Suprapubic skin (tissue), 4 donors: ENCODE results near the gene AIG1. TPM values are rescaled to one million over a fixed set of nuclear protein-coding genes. Genes with fewer than 3 reads are reported as not detected.

Source experiments
- DNase-seq, 2 donors: peaks; one replicate each; pipeline ENCODE4 v3.0.0-alpha.2; 2019; ENCODE audit warnings: low spot score in 2 of 2
- H3K27ac ChIP-seq: fragments of 200-600 bp; sonication (generic); one replicate; pipeline ENCODE4 v1.5.1; 2019
- H3K27me3 ChIP-seq: fragments of 200-600 bp; sonication (generic); one replicate; pipeline ENCODE4 v1.5.1; 2019
- H3K36me3 ChIP-seq: fragments of 200-600 bp; sonication (generic); one replicate; pipeline ENCODE4 v1.5.1; 2019
- H3K4me1 ChIP-seq: fragments of 200-600 bp; sonication (generic); one replicate; pipeline ENCODE4 v1.5.1; 2019
- H3K4me3 ChIP-seq: fragments of 200-600 bp; sonication (generic); one replicate; pipeline ENCODE4 v1.5.1; 2019; ENCODE audit warnings: mild to moderate bottlenecking
- H3K9me3 ChIP-seq: fragments of 200-600 bp; sonication (generic); one replicate; pipeline ENCODE4 v1.5.1; 2019
- CTCF ChIP-seq, 2 donors: fragments of 200-600 bp in 1 of 2; fragments of 450-650 bp in 1 of 2; sonication (generic) in 1 of 2; IDR thresholded peaks; one replicate each; pipeline ENCODE4 v1.5.1; 2016 to 2019; ENCODE audit warnings: antibody characterized with exemption in 2 of 2, mild to moderate bottlenecking in 1 of 2, moderate library complexity in 1 of 2
- EP300 ChIP-seq: sonication (generic); formaldehyde crosslinking; IDR thresholded peaks from one replicate; pipeline ENCODE4 v1.6.1; 2017; ENCODE audit warnings: antibody characterized with exemption
- POLR2A ChIP-seq, 2 donors: fragments of 450-650 bp; IDR thresholded peaks; one replicate each; pipeline ENCODE4 v1.6.1; 2017; ENCODE audit warnings: antibody characterized with exemption in 2 of 2, mild to moderate bottlenecking in 2 of 2, moderate library complexity in 2 of 2
- POLR2AphosphoS5 ChIP-seq, 3 donors: sonication (generic); formaldehyde crosslinking; IDR thresholded peaks; one replicate each; pipeline ENCODE4 v1.6.1; 2017; ENCODE audit warnings: antibody characterized with exemption in 3 of 3
- WGBS: methylation state at CpG from one replicate; pipeline ENCODE4 v1.1.5; 2018; 5-methylcytosine and 5-hydroxymethylcytosine counted together
- total RNA-seq, 4 donors: library from RNA; depleted of rRNA; stranded (reverse); fragments of >200 nt; gene quantifications; one replicate each; pipeline ENCODE4 v1.1.0, GENCODE V29; 2016

Gene AIG1
- total RNA-seq, 4 donors from 2014 or later = 14.5 to 22.1 (median 19.7) TPM

DNA sequence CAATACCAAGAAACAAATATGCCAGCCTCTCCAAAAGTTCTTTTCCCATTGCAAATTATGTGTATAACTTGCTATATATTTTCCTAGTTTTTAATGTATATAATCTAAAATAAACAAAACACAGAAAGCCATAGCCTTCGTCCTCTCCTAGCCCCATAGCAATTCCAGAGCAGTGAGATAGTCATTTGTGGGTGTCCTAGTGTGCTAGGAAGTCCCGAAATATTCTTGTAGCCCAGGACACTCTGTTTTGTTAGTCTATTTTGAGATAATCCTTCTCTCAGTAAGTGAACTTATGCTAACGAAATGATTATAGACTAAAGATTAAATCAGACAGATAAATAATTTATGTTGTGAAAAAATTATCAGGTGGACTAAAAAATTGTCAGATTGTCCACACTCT is 90.7 kb downstream of the AIG1 start:
- TF ChIP-seq CTCF (IDR thresholded peaks at IDR 0.05) = no peak
- no peak for TF ChIP-seq POLR2AphosphoS5 (IDR thresholded peaks at IDR 0.05)
- no peak for TF ChIP-seq POLR2A (IDR thresholded peaks at IDR 0.05)
- TF ChIP-seq EP300 = no peak
- H3K4me1 ChIP-seq = no peaks in the 10 kb centered on the region
- H3K4me3 ChIP-seq = no peak overlapping the region
- WGBS = 90% methylated on average over 3 of the region's 3 CpGs
- DNase-seq = no peak
- no peaks in the 10 kb centered on the region for H3K9me3 ChIP-seq
- H3K36me3 ChIP-seq = no peaks in the 10 kb centered on the region
- no peak overlapping the region for H3K27ac ChIP-seq
- H3K27me3 ChIP-seq = no peaks in the 10 kb centered on the region

DNA sequence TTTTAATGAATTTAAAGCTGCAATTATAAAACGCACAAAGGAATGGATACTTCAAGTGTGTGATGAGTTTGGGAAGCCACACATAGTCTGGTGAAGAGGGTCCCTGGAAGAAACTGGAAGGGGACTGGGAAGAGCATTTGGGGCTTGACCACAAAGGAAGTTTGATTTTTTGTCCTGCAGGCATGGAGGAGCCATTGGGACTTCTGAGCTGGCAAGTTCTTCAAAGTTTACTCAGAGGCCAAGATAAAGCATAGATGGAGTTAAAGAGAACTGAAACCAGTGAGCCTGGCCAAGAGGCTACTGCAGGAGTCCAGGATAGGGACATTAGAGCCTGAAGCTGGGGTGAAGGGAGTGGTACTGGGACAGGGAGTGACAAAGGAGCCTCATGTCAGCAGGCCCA is 95.0 kb downstream of the AIG1 start:
- no peaks in the 10 kb centered on the region for H3K9me3 ChIP-seq
- 96% methylated on average over 1 of the region's 1 CpG for WGBS
- no peak for DNase-seq
- no peaks in the 10 kb centered on the region for H3K27me3 ChIP-seq
- no peak overlapping the region for H3K27ac ChIP-seq
- no peak overlapping the region for H3K4me3 ChIP-seq
- peaks cover 13% of the 10 kb centered on the region for H3K4me1 ChIP-seq
- TF ChIP-seq POLR2A (IDR thresholded peaks at IDR 0.05) (no peak), CTCF (IDR thresholded peaks at IDR 0.05) (no peak), EP300 (no peak), POLR2AphosphoS5 (IDR thresholded peaks at IDR 0.05) (no peak)
- H3K36me3 ChIP-seq = no peaks in the 10 kb centered on the region

GRCh38 chr6:143157131-143157530 is 96.4 kb downstream of the AIG1 start:
- no peak for TF ChIP-seq POLR2AphosphoS5 (IDR thresholded peaks at IDR 0.05)
- no peak for TF ChIP-seq CTCF (IDR thresholded peaks at IDR 0.05)
- no peaks in the 10 kb centered on the region for H3K27me3 ChIP-seq

GRCh38 chr6:143158113-143158581 is 97.5 kb downstream of the AIG1 start:
- Histone ChIP-seq H3K27ac (no peak overlapping the region), H3K36me3 (no peaks in the 10 kb centered on the region), H3K4me1 (peaks cover 13% of the 10 kb centered on the region), H3K9me3 (no peaks in the 10 kb centered on the region), H3K27me3 (no peaks in the 10 kb centered on the region), H3K4me3 (no peak overlapping the region)
- TF ChIP-seq EP300 = no peak
- no peak for TF ChIP-seq POLR2AphosphoS5 (IDR thresholded peaks at IDR 0.05)
- TF ChIP-seq CTCF (IDR thresholded peaks at IDR 0.05) = no peak
- no peak for TF ChIP-seq POLR2A (IDR thresholded peaks at IDR 0.05)
- DNase-seq = no peak
- 43% methylated on average over 3 of the region's 3 CpGs for WGBS

More at GRCh38 chr6:143157131-143157530, 96.4 kb downstream of the AIG1 start:
- no peak for DNase-seq
- H3K9me3 ChIP-seq = no peaks in the 10 kb centered on the region
- H3K4me1 ChIP-seq = peaks cover 13% of the 10 kb centered on the region
- no peak overlapping the region for H3K4me3 ChIP-seq
- no peak overlapping the region for H3K27ac ChIP-seq
- H3K36me3 ChIP-seq = no peaks in the 10 kb centered on the region
- 68% methylated on average over 2 of the region's 2 CpGs for WGBS

- no peaks in the 10 kb centered on the region for H3K36me3 ChIP-seq
- H3K27me3 ChIP-seq = no peaks in the 10 kb centered on the region
- TF ChIP-seq POLR2A (IDR thresholded peaks at IDR 0.05) = no peak
- no peak for TF ChIP-seq EP300
- TF ChIP-seq CTCF (IDR thresholded peaks at IDR 0.05) = no peak
- TF ChIP-seq POLR2AphosphoS5 (IDR thresholded peaks at IDR 0.05) = no peak
- DNase-seq = no peak
- no peak overlapping the region for H3K4me3 ChIP-seq
- WGBS = 41% methylated on average over 1 of the region's 1 CpG
- peaks cover 13% of the 10 kb centered on the region for H3K4me1 ChIP-seq
- H3K27ac ChIP-seq = no peak overlapping the region
- no peaks in the 10 kb centered on the region for H3K9me3 ChIP-seq
Measured at GRCh38 chr6:143159001-143159400, 98.3 kb downstream of the AIG1 start.
